Stimulated activated CD4-positive, alpha-beta T cell treated with anti-CD3 and anti-CD28 coated beads, TNF-alpha, amount 100 ng/mL, for 48 hours (primary cell): Measurements from ENCODE around the gene CCNDBP1.
"Not testable (repeated sequence)": the region's sequence is repeated elsewhere in the genome, so short reads cannot be mapped to it uniquely, and the experiment has no call there.

Experiments
- DNase-seq, 3 donors: peaks; one replicate each; pipeline ENCODE4 v3.0.0-alpha.2; 2020; ENCODE audit warnings: low read depth in 3 of 3

Gene CCNDBP1

DNA sequence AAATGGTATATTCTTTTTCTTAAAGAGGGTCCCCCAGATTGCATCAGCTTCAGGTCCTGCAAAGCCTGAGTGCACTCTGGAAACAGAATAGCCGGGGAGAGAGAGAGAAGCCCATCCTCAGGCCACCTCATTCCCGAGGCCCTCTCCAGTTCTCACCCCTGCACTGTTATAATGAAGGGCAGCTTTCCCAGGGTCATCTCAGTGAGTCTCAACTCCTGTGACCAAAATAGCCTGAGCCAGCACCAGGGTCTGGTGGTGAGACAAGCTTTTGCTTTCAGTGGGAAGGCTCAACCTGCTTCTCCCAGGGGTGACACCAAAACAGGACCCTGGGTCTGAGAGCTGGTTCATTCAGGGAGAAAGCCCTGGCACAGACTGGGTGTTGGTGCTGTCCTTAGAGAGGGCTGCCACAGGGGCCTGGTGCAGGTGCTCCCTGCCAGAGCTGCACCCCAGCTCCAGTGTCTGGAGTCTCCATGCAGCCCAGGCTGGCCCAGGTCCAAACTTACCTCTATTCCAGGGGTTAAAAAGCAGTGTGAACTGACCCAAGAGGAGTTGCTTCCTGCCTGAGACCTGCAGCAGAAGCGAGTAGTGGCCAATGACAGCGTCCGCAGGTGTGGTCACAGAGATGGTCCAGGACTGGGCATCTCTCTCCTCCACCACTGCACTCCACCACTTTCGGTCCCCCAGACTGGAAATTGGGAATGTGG lies 29.5 kb downstream of the CCNDBP1 start:
- no peak for DNase-seq

DNA sequence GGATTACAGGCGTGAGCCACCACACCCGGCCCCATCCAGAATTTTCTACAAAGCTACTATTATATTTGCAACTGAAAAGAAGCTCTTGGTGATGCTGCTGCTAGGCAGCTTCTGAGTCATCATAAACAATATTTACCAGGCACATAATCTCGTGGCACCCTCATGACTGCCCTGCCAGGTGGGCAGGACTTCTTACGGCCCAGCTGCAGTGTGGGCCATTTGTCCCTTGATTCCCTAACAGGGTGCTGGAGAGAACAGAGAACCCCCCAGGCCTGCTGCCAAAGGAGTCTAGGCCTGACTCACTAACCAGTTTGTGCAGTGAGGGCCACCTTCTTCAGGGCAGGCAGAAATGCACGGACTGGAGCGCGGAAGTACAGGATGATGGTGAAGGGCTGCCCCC lies 30.8 kb downstream of the CCNDBP1 start:
- no peak for DNase-seq

- DNase-seq, result peak in 1 of 3 donors; percentile 6
Observed at GRCh38 chr15:43218908-43219706, 33.9 kb downstream of the CCNDBP1 start.

GRCh38 chr15:43219929-43220928 lies 35.0 kb downstream of the CCNDBP1 start:
- DNase-seq, result no peak

DNA sequence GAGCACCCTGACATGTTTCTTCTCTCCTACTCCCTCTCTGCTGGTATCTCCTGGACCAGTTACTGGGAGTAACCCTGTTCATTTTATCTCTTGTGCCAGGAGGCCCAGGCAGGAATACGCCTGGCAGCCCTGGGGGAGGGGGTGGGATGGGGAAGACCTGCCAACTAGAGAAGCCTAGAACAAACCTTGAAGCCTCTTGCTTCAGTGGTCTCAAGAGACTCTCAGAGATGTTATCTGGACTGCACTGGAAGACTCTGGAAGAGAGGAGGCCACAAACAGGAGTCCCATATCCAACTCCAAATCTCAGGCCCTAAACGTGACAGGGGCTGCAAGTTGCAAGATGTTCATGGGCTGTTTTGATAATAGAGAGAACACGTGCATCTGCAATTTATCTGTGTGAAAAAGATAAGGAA lies 35.8 kb downstream of the CCNDBP1 start, which contains the start of gene EPB42:
TSS of gene EPB42 (minus strand) at position 28 of the 413 bp plus-strand sequence. CDS start 193 bp downstream, outside the sequence.
- DNase-seq, result no peak

DNA sequence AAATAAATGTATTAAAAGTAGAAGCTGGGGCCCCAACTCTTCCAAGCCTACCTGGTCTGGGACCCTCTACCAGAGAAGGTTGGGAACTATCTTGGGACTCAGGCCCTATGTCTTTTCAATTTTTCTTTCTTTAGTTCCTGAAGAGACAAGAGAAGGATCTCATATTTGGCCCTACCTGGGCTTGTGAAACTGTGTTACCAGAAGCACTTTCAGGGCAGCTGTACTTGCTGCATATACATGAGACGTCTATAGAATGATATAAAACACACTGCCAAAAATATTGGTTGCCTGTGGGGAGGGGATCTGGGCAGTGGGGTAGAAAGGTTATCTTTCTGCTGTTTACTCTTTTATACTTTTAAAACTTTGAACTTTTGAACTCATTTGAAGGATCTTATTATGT lies 36.2 kb downstream of the CCNDBP1 start:
- no peak for DNase-seq

DNA sequence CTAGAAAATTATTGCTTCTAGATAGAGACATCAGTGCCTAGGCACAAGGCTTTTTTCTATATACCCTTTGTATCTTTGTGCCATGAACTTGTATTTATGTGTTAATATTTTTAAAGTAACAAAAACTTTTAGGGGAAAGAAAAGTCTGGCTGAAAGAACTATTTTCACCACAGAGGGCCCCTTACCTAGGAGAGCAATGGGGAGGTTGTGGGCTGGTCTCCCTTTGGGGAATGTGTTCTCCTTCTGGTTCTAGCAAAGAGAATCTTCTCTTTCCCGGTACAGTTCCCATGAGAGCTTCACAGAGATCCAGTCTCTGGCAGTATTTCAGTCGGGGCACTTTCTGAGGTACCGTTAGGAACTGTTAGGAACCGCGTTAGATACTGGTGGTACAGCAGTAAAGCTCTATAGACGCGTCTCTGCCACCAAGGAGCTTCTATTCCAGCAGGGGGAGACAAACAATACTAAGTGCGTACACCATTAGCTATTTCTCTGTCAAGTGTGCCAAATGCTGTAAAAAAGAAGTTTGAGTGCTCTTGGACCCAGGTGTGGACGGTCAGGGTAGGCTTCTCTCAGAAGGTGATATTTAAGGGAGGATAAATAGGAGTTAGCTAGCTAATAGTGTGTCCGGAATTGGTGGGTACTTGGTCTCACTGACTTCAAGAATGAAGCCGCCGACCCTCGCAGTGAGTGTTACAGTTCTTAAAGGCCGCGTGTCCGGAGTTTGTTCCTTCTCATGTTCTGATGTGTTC lies 40.2 kb downstream of the CCNDBP1 start:
- DNase-seq, result peak in 2 of 3 donors; percentile 25

- not testable (repeated sequence) for DNase-seq
Observed at GRCh38 chr15:43225950-43226255, 40.7 kb downstream of the CCNDBP1 start.

- DNase-seq, result no peak
Observed at GRCh38 chr15:43226436-43227305, 41.5 kb downstream of the CCNDBP1 start.

- no peak for DNase-seq
Observed at GRCh38 chr15:43229977-43230376, 44.8 kb downstream of the CCNDBP1 start.

- no peak for DNase-seq
Observed at GRCh38 chr15:43230640-43231115, 45.5 kb downstream of the CCNDBP1 start.

GRCh38 chr15:43232289-43232874 lies 47.2 kb downstream of the CCNDBP1 start:
- DNase-seq, result no peak

GRCh38 chr15:43235536-43235935 lies 50.3 kb downstream of the CCNDBP1 start:
- no peak for DNase-seq

DNA sequence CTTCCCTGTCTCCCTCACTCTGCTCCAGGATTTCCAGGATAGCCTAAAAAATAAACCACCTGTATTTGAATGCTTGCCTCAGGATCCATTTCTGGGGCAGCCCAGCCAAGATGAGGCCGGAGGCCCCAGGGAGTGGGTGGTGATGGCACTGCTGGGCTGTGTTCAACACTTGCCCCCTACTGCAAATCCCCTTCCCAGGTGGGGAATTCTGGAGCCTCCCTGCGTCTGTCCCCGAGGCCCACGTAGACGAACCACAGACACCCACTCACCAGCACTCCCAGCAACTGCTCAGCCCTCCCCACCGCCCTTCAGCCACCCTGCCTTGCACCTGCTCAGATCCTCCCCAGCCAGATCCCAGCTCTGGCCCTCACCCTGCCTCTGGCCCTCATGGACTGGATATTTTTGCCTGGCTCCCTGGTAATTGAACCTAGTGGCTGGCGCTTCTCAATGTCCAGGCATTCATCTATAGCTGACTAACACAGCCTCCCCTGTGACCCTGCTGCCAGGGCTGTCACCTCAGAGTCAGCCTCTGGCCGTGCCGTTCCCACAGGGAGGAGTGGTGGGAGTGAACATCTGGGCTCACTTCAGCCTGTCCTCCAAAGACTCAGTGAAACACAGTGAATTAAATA lies 52.8 kb downstream of the CCNDBP1 start:
- no peak for DNase-seq

GRCh38 chr15:43238671-43239131 lies 53.5 kb downstream of the CCNDBP1 start:
- DNase-seq, result no peak

- no peak for DNase-seq
Observed at GRCh38 chr15:43239732-43240491, 54.7 kb downstream of the CCNDBP1 start.

GRCh38 chr15:43241100-43241499 lies 55.9 kb downstream of the CCNDBP1 start:
- no peak for DNase-seq

- DNase-seq, result no peak
Observed at GRCh38 chr15:43242616-43243015, 57.4 kb downstream of the CCNDBP1 start.
